Esophagus squamous epithelium (tissue), 5 donors: ENCODE data around the gene MYO7B. TPM values are rescaled to one million over a fixed set of nuclear protein-coding genes. Genes with fewer than 3 reads are reported as not detected.
"Not testable (repeated sequence)": the region's sequence is repeated elsewhere in the genome, so short reads cannot be mapped to it uniquely, and the experiment has no call there.

Experiments used
- DNase-seq: peaks from one replicate; lab custom pipeline; 2025; lab: John Stamatoyannopoulos, UW
- H3K27ac ChIP-seq, 4 donors: fragments of 200-600 bp; sonication (generic); one replicate each; pipeline ENCODE4 v1.5.1; 2016 to 2019; ENCODE audit warnings: mild to moderate bottlenecking in 1 of 4
- H3K27me3 ChIP-seq, 4 donors: fragments of 200-600 bp; sonication (generic); 1 replicate in 3 of 4; 2 replicates in 1 of 4; pipeline versions ENCODE4 v1.5.1 to v1.6.0; 2017 to 2021; ENCODE audit warnings: antibody characterized with exemption in 1 of 4
- H3K36me3 ChIP-seq, 3 donors: fragments of 200-600 bp; sonication (generic); one replicate each; pipeline ENCODE4 v1.5.1; 2016 to 2019
- H3K4me1 ChIP-seq, 3 donors: fragments of 200-600 bp; sonication (generic); one replicate each; pipeline ENCODE4 v1.5.1; 2017 to 2019
- H3K4me3 ChIP-seq, 4 donors: fragments of 200-600 bp; sonication (generic); 1 replicate in 3 of 4; 2 replicates in 1 of 4; pipeline ENCODE4 v1.5.1; 2016 to 2019; ENCODE audit warnings: mild to moderate bottlenecking in 2 of 4, moderate library complexity in 1 of 4
- H3K9me3 ChIP-seq, 3 donors: fragments of 200-600 bp; sonication (generic); one replicate each; pipeline ENCODE4 v1.5.1; 2016 to 2019
- POLR2A ChIP-seq, 4 donors: fragments of 450-650 bp; IDR thresholded peaks; one replicate each; pipeline ENCODE4 v1.6.1; 2017; ENCODE audit warnings: antibody characterized with exemption in 4 of 4, mild to moderate bottlenecking in 4 of 4, moderate library complexity in 3 of 4
- WGBS, 2 donors: methylation state at CpG; one replicate each; pipeline ENCODE4 v1.1.5; 2018; 5-methylcytosine and 5-hydroxymethylcytosine counted together
- intact Hi-C: fragments of 100-400 bp; cut with DNase I; formaldehyde crosslinking; loops from one replicate; pipeline ENCODE4 v1.15.0; 2022
- total RNA-seq, 4 donors: library from RNA; depleted of rRNA; stranded (reverse); fragments of >200 nt; gene quantifications; one replicate each; pipeline ENCODE4 v1.1.0, GENCODE V29; 2016
- TF ChIP-seq, protein P1 (sequence below), 6 experiments: fragments of 450-650 bp in 4 of 6; fragments of 200-600 bp in 2 of 6; sonication (generic) in 2 of 6; IDR thresholded peaks; one replicate each; pipeline ENCODE4 v1.5.1; 2016 to 2019; ENCODE audit warnings: antibody characterized with exemption in 6 of 6, mild to moderate bottlenecking in 4 of 6, moderate library complexity in 4 of 6
- donor health status: DM: yes; HTN: yes; CAD: no.

Gene MYO7B
- total RNA-seq, 4 donors from 2014 or later = 0.19 TPM; not detected in 3

DNA sequence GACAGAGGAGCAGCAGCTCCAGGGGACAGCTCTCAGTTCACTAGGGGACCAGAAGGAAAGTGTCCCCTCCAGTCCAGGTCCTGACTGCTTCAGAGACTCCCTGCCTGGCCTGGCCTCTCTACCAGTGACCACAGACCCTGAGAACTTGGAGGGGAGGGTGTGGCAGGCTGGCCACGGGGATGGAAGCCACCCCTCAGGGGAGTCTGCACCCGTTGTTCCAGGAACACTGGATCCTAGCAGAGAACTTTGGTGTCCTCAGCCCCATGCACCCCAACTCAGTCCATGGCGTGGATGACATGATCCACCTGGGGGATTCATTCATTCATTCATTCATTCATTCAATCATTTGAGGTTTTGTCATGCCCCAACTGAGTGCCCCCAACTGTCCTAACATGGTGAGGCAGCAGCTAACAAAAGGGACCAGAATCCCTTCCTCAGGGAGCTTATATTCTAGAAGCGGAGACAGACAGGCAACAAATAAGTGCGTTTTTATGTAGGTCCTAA is 31.9 kb downstream of the MYO7B start:
- no peaks in the 10 kb centered on the region for H3K27me3 ChIP-seq
- 72 to 91% methylated on average over 3 to 5 of the region's 5 CpGs for WGBS, 2 donors
- TF ChIP-seq POLR2A (IDR thresholded peaks at IDR 0.05) = no peak
- TF ChIP-seq, protein P1, sequence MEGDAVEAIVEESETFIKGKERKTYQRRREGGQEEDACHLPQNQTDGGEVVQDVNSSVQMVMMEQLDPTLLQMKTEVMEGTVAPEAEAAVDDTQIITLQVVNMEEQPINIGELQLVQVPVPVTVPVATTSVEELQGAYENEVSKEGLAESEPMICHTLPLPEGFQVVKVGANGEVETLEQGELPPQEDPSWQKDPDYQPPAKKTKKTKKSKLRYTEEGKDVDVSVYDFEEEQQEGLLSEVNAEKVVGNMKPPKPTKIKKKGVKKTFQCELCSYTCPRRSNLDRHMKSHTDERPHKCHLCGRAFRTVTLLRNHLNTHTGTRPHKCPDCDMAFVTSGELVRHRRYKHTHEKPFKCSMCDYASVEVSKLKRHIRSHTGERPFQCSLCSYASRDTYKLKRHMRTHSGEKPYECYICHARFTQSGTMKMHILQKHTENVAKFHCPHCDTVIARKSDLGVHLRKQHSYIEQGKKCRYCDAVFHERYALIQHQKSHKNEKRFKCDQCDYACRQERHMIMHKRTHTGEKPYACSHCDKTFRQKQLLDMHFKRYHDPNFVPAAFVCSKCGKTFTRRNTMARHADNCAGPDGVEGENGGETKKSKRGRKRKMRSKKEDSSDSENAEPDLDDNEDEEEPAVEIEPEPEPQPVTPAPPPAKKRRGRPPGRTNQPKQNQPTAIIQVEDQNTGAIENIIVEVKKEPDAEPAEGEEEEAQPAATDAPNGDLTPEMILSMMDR (IDR thresholded peaks at IDR 0.05) = no peak
- no peak for DNase-seq
- H3K4me1 ChIP-seq = peaks cover 0 to 12% (median 11%) of the 10 kb centered on the region in 3 donors
- no peaks in the 10 kb centered on the region for H3K36me3 ChIP-seq
- H3K4me3 ChIP-seq = no peak overlapping the region
- no peak overlapping the region for H3K27ac ChIP-seq
- intact Hi-C loops = no loop called here
- H3K9me3 ChIP-seq = no peaks in the 10 kb centered on the region

DNA sequence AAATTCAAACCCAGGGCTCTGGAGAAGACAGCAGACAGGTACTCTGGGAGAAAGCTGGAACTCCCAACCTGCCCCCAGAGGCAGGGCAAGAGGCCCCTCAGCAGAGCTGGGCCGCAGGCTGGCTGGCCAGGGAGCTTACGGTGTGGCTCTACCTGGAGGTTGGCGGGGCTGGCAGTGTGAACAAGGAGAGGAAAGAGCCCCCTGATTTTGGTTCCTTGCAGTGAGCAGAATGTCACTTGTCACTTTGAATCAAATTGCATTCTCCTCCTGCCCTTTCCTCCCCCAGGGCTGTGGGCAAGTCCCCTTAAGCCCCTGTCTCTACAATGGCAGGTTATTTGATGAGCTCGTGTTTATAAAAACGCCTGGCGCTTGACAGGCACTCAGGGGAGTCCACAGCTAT is 32.6 kb downstream of the MYO7B start:
- no peak for TF ChIP-seq POLR2A (IDR thresholded peaks at IDR 0.05)
- TF ChIP-seq, protein P1 (IDR thresholded peaks at IDR 0.05) = no peak
- no peaks in the 10 kb centered on the region for H3K9me3 ChIP-seq
- H3K27me3 ChIP-seq = no peaks in the 10 kb centered on the region
- 71 to 78% methylated on average over 3 of the region's 6 CpGs for WGBS, 2 donors
- DNase-seq = no peak
- H3K36me3 ChIP-seq = no peaks in the 10 kb centered on the region
- intact Hi-C loops = no loop called here
- H3K4me1 ChIP-seq = peaks cover 0 to 12% (median 11%) of the 10 kb centered on the region in 3 donors
- no peak overlapping the region for H3K27ac ChIP-seq
- H3K4me3 ChIP-seq = no peak overlapping the region

DNA sequence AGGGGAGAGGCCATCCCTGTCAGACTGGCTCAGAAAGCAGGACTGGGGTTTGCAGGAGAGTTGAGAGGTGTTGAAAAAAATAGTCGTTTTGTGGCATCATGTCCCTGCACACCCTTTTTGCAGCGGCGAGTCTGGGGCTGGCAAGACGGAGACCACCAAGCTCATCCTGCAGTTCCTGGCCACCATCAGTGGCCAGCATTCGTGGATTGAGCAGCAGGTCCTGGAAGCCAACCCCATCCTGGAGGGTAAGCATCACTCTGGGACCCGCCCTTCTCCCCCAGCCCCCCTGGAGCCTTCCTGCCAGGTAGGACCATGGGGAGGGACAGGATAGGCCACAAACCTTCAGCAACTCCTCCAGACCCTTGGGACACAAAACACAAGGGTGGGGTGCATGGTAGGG is 34.2 kb downstream of the MYO7B start:
- Histone ChIP-seq H3K36me3 (no peaks in the 10 kb centered on the region), H3K9me3 (no peaks in the 10 kb centered on the region), H3K4me3 (no peak overlapping the region), H3K27ac (no peak overlapping the region), H3K4me1 (peaks cover 0 to 12% (median 11%) of the 10 kb centered on the region in 3 donors), H3K27me3 (no peaks in the 10 kb centered on the region)
- TF ChIP-seq, protein P1 (IDR thresholded peaks at IDR 0.05) = no peak
- TF ChIP-seq POLR2A (IDR thresholded peaks at IDR 0.05) = no peak
- no peak for DNase-seq
- intact Hi-C loops = no loop called here
- WGBS, 2 donors = 57% methylated on average over 1 of the region's 6 CpGs; no CpG with 5 or more reads in 1 of the 2 donors

DNA sequence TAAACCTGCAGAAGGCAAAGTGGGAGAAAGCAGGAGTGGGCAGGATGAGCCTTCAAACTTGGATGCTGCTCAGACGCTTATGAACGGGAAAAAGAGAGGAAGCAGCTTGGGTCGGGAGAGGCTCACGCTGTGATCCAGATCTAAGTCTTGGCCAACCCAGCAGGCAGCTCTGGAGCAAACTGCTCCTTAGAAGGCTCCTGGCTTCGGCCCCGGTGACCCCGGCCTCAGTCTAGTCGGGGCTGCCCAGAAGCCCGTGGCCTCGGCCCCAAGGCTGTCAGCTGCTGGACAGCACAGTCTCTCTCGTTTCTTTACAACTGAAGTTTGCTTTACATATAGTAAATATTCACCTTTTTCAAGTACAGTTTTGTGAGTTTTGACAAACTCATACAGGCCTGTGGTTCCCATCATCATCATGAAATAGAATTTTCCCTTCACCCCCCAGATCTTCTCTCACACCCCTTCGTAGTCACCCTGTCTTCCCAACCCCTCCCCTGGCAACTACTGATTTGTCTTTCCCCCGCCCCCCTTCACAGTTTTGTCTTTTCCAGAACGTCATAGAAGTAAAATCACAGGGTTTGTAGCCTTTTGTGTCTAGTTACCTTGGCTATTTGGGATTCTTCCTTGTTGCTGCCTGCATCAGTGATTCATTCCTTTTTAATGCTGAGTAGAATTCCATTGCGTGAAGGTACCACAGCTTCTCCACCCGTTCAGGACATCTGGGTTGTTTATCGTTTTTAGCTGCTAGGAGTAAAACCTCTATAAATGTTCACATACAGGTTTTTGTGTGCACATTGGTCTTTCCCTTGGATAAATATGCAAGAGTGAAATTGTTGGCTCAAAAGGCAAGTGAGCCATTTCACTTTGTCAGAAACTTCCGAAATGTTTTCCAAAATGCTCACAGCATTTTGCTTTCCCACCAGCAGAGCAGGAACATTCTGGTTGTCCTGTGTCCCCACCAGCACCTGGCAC is 35.1 kb downstream of the MYO7B start:
- DNase-seq = no peak
- Histone ChIP-seq H3K36me3 (no peaks in the 10 kb centered on the region), H3K27me3 (no peaks in the 10 kb centered on the region), H3K4me1 (peaks cover 0 to 12% (median 11%) of the 10 kb centered on the region in 3 donors), H3K4me3 (no peak overlapping the region), H3K27ac (no peak overlapping the region), H3K9me3 (no peaks in the 10 kb centered on the region)
- intact Hi-C loops = no loop called here
- TF ChIP-seq POLR2A (IDR thresholded peaks at IDR 0.05) = no peak
- TF ChIP-seq, protein P1 (IDR thresholded peaks at IDR 0.05) = no peak
- WGBS, 2 donors = 63 to 66% methylated on average over 18 of the region's 18 CpGs

DNA sequence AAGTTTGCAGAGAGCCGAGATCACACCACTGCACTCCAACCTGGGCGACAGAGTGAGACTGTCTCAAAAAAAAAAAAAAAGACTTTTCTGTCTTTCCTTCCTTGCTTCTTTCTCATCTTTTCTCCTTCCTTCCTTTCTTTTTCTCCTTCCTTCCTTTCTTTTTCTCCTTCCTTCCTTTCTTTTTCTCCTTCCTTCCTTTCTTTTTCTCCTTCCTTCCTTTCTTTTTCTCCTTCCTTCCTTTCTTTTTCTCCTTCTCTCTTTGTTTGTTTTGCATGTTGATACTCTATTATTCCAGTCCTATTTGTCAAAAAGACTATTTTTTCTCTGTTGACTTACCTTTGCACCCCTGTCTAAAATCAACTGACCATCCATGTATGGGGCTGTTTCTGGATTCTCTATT is 36.9 kb downstream of the MYO7B start:
- H3K36me3 ChIP-seq, DNase-seq, H3K27ac ChIP-seq, H3K27me3 ChIP-seq, H3K4me3 ChIP-seq, intact Hi-C loops, H3K9me3 ChIP-seq: not testable (repeated sequence)
- WGBS, 2 donors = 79 to 94% methylated on average over 2 of the region's 2 CpGs
- H3K4me1 ChIP-seq = peaks cover 0 to 24% (median 17%) of the 10 kb centered on the region in 3 donors
